ENCODE data around the gene FBXO38. TPM values are rescaled to one million over a fixed set of nuclear protein-coding genes. Genes with fewer than 3 reads are reported as not detected.

FBXO38 gene
- total and polyA plus RNA-seq, 2 donors, result 25.1 to 49.9 TPM

DNA sequence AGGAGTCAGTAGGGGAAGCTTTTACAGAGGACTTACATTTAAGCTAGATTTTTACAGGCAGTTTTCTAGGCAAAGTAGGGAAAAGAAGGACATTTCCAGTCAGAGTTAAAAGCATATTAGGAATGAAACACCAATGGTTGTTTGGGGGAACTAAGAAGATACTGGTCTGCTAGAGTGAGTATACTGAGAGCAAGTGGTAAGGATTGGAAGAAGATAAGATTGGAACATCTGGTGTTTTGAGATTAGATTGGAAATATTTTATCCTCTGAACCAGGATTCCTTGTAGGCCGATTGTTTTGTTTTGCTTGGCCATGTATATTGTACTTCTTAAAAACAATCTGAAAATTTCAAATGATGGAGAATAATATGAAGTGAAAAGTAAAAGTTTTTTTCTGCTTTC is 7.7 kb downstream of the FBXO38 start:
- no peaks in the 10 kb centered on the region for H3K27me3 ChIP-seq (ENCODE audit: control insufficient read depth in 2 of 2, insufficient read depth in 1 of 2, low read length in 1 of 2)
- no peaks in the 10 kb centered on the region for H3K9me3 ChIP-seq (ENCODE audit: control insufficient read depth in 2 of 2, insufficient read depth in 1 of 2, low read length in 1 of 2)
- no peak overlapping the region for H3K27ac ChIP-seq (ENCODE audit: low read depth in 1 of 2, low read length in 1 of 2)
- 92% methylated on average over 1 of the region's 1 CpG for WGBS
- no peaks in the 10 kb centered on the region for H3K4me1 ChIP-seq (ENCODE audit: control insufficient read depth in 2 of 2, insufficient read depth in 2 of 2, low read length in 2 of 2)
- no peak overlapping the region for H3K4me3 ChIP-seq (ENCODE audit: low read length in 2 of 2)
- H3K36me3 ChIP-seq (ENCODE audit: control insufficient read depth in 2 of 2, insufficient read depth in 2 of 2, low read length in 1 of 2), result peaks cover under 1 to 20% of the 10 kb centered on the region in 2 donors
- no peak for DNase-seq (ENCODE audit: low read depth in 6 of 9, low spot score in 9 of 9)

DNA sequence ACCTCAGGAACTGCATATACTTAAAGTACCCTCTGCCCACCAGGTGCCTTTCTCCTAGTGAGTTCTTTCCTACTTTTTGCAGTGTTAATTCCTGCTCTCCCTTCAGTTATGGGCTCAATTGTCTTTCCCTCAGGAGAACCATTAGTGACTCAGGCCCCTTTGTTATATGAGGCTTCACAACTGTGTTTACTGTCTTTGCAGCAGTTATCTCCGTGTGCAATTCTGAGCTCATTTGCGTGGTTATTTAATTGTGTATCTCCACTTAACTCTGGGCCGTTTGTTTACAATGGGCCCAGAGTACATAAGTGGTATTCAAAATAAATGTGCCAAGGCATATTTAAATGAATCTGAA is 9.6 kb downstream of the FBXO38 start:
- WGBS, result 96% methylated on average over 3 of the region's 3 CpGs
- Histone ChIP-seq H3K36me3 (ENCODE audit: control insufficient read depth in 2 of 2, insufficient read depth in 2 of 2, low read length in 1 of 2) (peaks cover 4 to 25% of the 10 kb centered on the region in 2 donors), H3K27ac (ENCODE audit: low read depth in 1 of 2, low read length in 1 of 2) (no peak overlapping the region), H3K27me3 (ENCODE audit: control insufficient read depth in 2 of 2, insufficient read depth in 1 of 2, low read length in 1 of 2) (no peaks in the 10 kb centered on the region), H3K9me3 (ENCODE audit: control insufficient read depth in 2 of 2, insufficient read depth in 1 of 2, low read length in 1 of 2) (no peaks in the 10 kb centered on the region), H3K4me3 (ENCODE audit: low read length in 2 of 2) (no peak overlapping the region), H3K4me1 (ENCODE audit: control insufficient read depth in 2 of 2, insufficient read depth in 2 of 2, low read length in 2 of 2) (no peaks in the 10 kb centered on the region)
- DNase-seq (ENCODE audit: low read depth in 6 of 9, low spot score in 9 of 9), result no peak

- no peaks in the 10 kb centered on the region for H3K27me3 ChIP-seq (ENCODE audit: control insufficient read depth in 2 of 2, insufficient read depth in 1 of 2, low read length in 1 of 2)
- no peak overlapping the region for H3K4me3 ChIP-seq (ENCODE audit: low read length in 2 of 2)
Observed at GRCh38 chr5:148394587-148395019, 10.8 kb downstream of the FBXO38 start.

GRCh38 chr5:148395031-148395430 is 11.3 kb downstream of the FBXO38 start:
- no peak for DNase-seq (ENCODE audit: low read depth in 6 of 9, low spot score in 9 of 9)
- no peaks in the 10 kb centered on the region for H3K4me1 ChIP-seq (ENCODE audit: control insufficient read depth in 2 of 2, insufficient read depth in 2 of 2, low read length in 2 of 2)
- H3K9me3 ChIP-seq (ENCODE audit: control insufficient read depth in 2 of 2, insufficient read depth in 1 of 2, low read length in 1 of 2), result no peaks in the 10 kb centered on the region
- no peak overlapping the region for H3K27ac ChIP-seq (ENCODE audit: low read depth in 1 of 2, low read length in 1 of 2)
- H3K27me3 ChIP-seq (ENCODE audit: control insufficient read depth in 2 of 2, insufficient read depth in 1 of 2, low read length in 1 of 2), result no peaks in the 10 kb centered on the region
- WGBS, result 96% methylated on average over 2 of the region's 2 CpGs
- no peak overlapping the region for H3K4me3 ChIP-seq (ENCODE audit: low read length in 2 of 2)
- H3K36me3 ChIP-seq (ENCODE audit: control insufficient read depth in 2 of 2, insufficient read depth in 2 of 2, low read length in 1 of 2), result peaks cover 12 to 39% of the 10 kb centered on the region in 2 donors

More at GRCh38 chr5:148394587-148395019, 10.8 kb downstream of the FBXO38 start:
- no peak for DNase-seq (ENCODE audit: low read depth in 6 of 9, low spot score in 9 of 9)
- Histone ChIP-seq H3K4me1 (ENCODE audit: control insufficient read depth in 2 of 2, insufficient read depth in 2 of 2, low read length in 2 of 2) (no peaks in the 10 kb centered on the region), H3K9me3 (ENCODE audit: control insufficient read depth in 2 of 2, insufficient read depth in 1 of 2, low read length in 1 of 2) (no peaks in the 10 kb centered on the region), H3K36me3 (ENCODE audit: control insufficient read depth in 2 of 2, insufficient read depth in 2 of 2, low read length in 1 of 2) (peaks cover 12 to 35% of the 10 kb centered on the region in 2 donors), H3K27ac (ENCODE audit: low read depth in 1 of 2, low read length in 1 of 2) (no peak overlapping the region)
- 91% methylated on average over 3 of the region's 3 CpGs for WGBS

DNA sequence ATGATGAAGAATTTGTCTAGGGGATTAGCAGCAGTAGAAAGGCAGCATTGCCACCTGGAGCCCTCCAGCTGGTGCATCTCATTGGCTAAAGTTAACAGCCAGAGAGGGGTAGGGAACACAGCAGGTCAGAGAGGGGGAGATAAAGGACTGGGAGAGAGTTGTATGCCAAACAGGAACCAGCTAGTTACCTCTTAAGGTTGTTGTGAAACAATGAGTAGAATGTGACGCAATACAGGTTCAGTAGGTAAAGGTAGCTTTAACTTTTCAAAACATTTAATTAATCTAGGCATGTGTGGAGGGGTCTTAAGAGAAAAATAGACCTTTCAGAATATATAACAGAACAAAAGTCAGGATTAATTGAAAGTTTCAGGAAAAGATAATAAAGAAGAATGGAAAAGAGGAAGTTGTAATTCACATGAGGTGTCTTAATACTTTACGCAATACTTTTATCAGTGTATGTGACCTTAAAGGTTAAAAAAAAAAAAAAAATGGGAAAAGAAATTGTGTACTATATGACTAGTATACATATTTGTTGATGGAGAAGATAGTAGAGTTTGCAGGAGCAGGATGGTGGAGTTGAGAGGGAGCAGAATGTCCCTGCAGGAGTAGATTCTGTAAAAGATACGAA is 14.3 kb downstream of the FBXO38 start:
- no peaks in the 10 kb centered on the region for H3K27me3 ChIP-seq (ENCODE audit: control insufficient read depth in 2 of 2, insufficient read depth in 1 of 2, low read length in 1 of 2)
- H3K9me3 ChIP-seq (ENCODE audit: control insufficient read depth in 2 of 2, insufficient read depth in 1 of 2, low read length in 1 of 2), result no peaks in the 10 kb centered on the region
- no peak overlapping the region for H3K27ac ChIP-seq (ENCODE audit: low read depth in 1 of 2, low read length in 1 of 2)
- no peak overlapping the region for H3K4me3 ChIP-seq (ENCODE audit: low read length in 2 of 2)
- peaks cover 15 to 66% of the 10 kb centered on the region in 2 donors for H3K36me3 ChIP-seq (ENCODE audit: control insufficient read depth in 2 of 2, insufficient read depth in 2 of 2, low read length in 1 of 2)
- no peak for DNase-seq (ENCODE audit: low read depth in 6 of 9, low spot score in 9 of 9)
- whole genome bisulfite sequencing, result 97% methylated on average over 3 of the region's 3 CpGs
- H3K4me1 ChIP-seq (ENCODE audit: control insufficient read depth in 2 of 2, insufficient read depth in 2 of 2, low read length in 2 of 2), result no peaks in the 10 kb centered on the region

GRCh38 chr5:148398698-148399121 is 15.0 kb downstream of the FBXO38 start:
- H3K27me3 ChIP-seq (ENCODE audit: control insufficient read depth in 2 of 2, insufficient read depth in 1 of 2, low read length in 1 of 2), result no peaks in the 10 kb centered on the region
- WGBS, result 94% methylated on average over 5 of the region's 5 CpGs
- H3K36me3 ChIP-seq (ENCODE audit: control insufficient read depth in 2 of 2, insufficient read depth in 2 of 2, low read length in 1 of 2), result peaks cover 15 to 71% of the 10 kb centered on the region in 2 donors
- DNase-seq (ENCODE audit: low read depth in 6 of 9, low spot score in 9 of 9), result no peak
- H3K4me3 ChIP-seq (ENCODE audit: low read length in 2 of 2), result no peak overlapping the region
- H3K9me3 ChIP-seq (ENCODE audit: control insufficient read depth in 2 of 2, insufficient read depth in 1 of 2, low read length in 1 of 2), result no peaks in the 10 kb centered on the region
- H3K27ac ChIP-seq (ENCODE audit: low read depth in 1 of 2, low read length in 1 of 2), result no peak overlapping the region
- H3K4me1 ChIP-seq (ENCODE audit: control insufficient read depth in 2 of 2, insufficient read depth in 2 of 2, low read length in 2 of 2), result no peaks in the 10 kb centered on the region

- Histone ChIP-seq H3K9me3 (ENCODE audit: control insufficient read depth in 2 of 2, insufficient read depth in 1 of 2, low read length in 1 of 2) (no peaks in the 10 kb centered on the region), H3K4me1 (ENCODE audit: control insufficient read depth in 2 of 2, insufficient read depth in 2 of 2, low read length in 2 of 2) (no peaks in the 10 kb centered on the region), H3K27ac (ENCODE audit: low read depth in 1 of 2, low read length in 1 of 2) (peak overlapping the region in 1 of 2 donors; percentile 28), H3K4me3 (ENCODE audit: low read length in 2 of 2) (no peak overlapping the region), H3K27me3 (ENCODE audit: control insufficient read depth in 2 of 2, insufficient read depth in 1 of 2, low read length in 1 of 2) (no peaks in the 10 kb centered on the region), H3K36me3 (ENCODE audit: control insufficient read depth in 2 of 2, insufficient read depth in 2 of 2, low read length in 1 of 2) (peaks cover 19 to 80% of the 10 kb centered on the region in 2 donors)
- DNase-seq (ENCODE audit: low read depth in 6 of 9, low spot score in 9 of 9), result no peak
- 65% methylated on average over 2 of the region's 2 CpGs for WGBS
Observed at GRCh38 chr5:148401604-148402003, 17.8 kb downstream of the FBXO38 start.

DNA sequence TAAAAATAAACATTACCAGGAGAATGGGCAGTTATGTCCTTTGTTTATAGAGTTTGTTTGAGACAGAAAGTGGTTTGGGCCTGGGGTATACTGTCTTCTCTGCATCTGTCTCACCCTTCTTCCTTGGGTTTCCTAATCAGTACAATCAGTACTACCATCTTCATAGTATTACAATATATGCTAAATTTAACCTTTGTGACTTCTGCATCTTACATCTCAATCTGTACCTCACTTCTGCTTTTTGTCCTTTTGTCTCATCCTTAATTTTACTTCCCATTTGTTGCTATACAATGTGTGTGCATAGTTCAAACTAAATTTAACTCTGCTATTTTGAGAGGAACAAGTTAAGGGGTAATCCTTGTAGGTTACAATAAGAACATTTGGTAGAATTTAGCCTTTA is 19.6 kb downstream of the FBXO38 start:
- Histone ChIP-seq H3K4me1 (ENCODE audit: control insufficient read depth in 2 of 2, insufficient read depth in 2 of 2, low read length in 2 of 2) (no peaks in the 10 kb centered on the region), H3K27ac (ENCODE audit: low read depth in 1 of 2, low read length in 1 of 2) (no peak overlapping the region), H3K27me3 (ENCODE audit: control insufficient read depth in 2 of 2, insufficient read depth in 1 of 2, low read length in 1 of 2) (no peaks in the 10 kb centered on the region), H3K9me3 (ENCODE audit: control insufficient read depth in 2 of 2, insufficient read depth in 1 of 2, low read length in 1 of 2) (no peaks in the 10 kb centered on the region), H3K4me3 (ENCODE audit: low read length in 2 of 2) (no peak overlapping the region), H3K36me3 (ENCODE audit: control insufficient read depth in 2 of 2, insufficient read depth in 2 of 2, low read length in 1 of 2) (peaks cover 18 to 83% of the 10 kb centered on the region in 2 donors)
- DNase-seq (ENCODE audit: low read depth in 6 of 9, low spot score in 9 of 9), result no peak

DNA sequence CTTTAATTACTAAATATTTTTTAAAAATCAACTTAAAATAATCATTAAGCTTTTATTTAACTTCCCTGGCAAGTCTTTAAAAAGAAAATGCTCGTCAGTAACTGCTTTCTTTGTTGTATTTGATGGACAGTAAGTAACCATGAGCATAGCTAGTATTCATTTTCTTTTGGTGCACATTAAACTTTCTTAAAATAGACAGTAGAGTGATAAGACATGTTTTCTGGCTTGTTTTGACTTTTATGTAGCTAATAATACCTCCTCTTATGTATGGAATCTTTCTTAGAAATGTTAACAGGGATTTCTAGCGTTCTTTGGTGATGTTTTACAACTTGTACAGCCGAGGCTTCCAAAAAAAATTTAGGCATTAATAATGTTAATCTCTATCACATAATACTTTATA is 22.6 kb downstream of the FBXO38 start:
- no peaks in the 10 kb centered on the region for H3K4me1 ChIP-seq (ENCODE audit: control insufficient read depth in 2 of 2, insufficient read depth in 2 of 2, low read length in 2 of 2)
- H3K9me3 ChIP-seq (ENCODE audit: control insufficient read depth in 2 of 2, insufficient read depth in 1 of 2, low read length in 1 of 2), result no peaks in the 10 kb centered on the region
- no peak for DNase-seq (ENCODE audit: low read depth in 6 of 9, low spot score in 9 of 9)
- no peak overlapping the region for H3K27ac ChIP-seq (ENCODE audit: low read depth in 1 of 2, low read length in 1 of 2)
- H3K36me3 ChIP-seq (ENCODE audit: control insufficient read depth in 2 of 2, insufficient read depth in 2 of 2, low read length in 1 of 2), result peaks cover 17 to 83% of the 10 kb centered on the region in 2 donors
- no peak overlapping the region for H3K4me3 ChIP-seq (ENCODE audit: low read length in 2 of 2)
- 83% methylated on average over 3 of the region's 3 CpGs for WGBS
- H3K27me3 ChIP-seq (ENCODE audit: control insufficient read depth in 2 of 2, insufficient read depth in 1 of 2, low read length in 1 of 2), result no peaks in the 10 kb centered on the region

All from thymus (tissue), 11 donors.